ENCODE results near the gene USP26. TPM values are rescaled to one million over a fixed set of nuclear protein-coding genes. Genes with fewer than 3 reads are reported as not detected.
"Not testable (repeated sequence)": the region's sequence is repeated elsewhere in the genome, so short reads cannot be mapped to it uniquely, and the experiment has no call there.

USP26 gene
- total RNA-seq, 1 donor from 2014 or later, result not detected

GRCh38 chrX:133089411-133089810 is 7.5 kb downstream of the USP26 start:
- H3K4me1 Mint-ChIP-seq (ENCODE audit: low read depth), result no peaks in the 10 kb centered on the region
- H3K27me3 Mint-ChIP-seq, result peaks cover 2% of the 10 kb centered on the region
- DNase-seq (ENCODE audit: low spot score, unreplicated experiment), result no peak
- no peak overlapping the region for H3K4me3 Mint-ChIP-seq (ENCODE audit: low read depth)
- TF ChIP-seq, protein P1, sequence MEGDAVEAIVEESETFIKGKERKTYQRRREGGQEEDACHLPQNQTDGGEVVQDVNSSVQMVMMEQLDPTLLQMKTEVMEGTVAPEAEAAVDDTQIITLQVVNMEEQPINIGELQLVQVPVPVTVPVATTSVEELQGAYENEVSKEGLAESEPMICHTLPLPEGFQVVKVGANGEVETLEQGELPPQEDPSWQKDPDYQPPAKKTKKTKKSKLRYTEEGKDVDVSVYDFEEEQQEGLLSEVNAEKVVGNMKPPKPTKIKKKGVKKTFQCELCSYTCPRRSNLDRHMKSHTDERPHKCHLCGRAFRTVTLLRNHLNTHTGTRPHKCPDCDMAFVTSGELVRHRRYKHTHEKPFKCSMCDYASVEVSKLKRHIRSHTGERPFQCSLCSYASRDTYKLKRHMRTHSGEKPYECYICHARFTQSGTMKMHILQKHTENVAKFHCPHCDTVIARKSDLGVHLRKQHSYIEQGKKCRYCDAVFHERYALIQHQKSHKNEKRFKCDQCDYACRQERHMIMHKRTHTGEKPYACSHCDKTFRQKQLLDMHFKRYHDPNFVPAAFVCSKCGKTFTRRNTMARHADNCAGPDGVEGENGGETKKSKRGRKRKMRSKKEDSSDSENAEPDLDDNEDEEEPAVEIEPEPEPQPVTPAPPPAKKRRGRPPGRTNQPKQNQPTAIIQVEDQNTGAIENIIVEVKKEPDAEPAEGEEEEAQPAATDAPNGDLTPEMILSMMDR (IDR thresholded peaks at IDR 0.05; ENCODE audit: unreplicated experiment), result no peak
- H3K9me3 Mint-ChIP-seq (ENCODE audit: low read depth), result no peaks in the 10 kb centered on the region
- no peak overlapping the region for H3K27ac Mint-ChIP-seq
- no peaks in the 10 kb centered on the region for H3K36me3 Mint-ChIP-seq (ENCODE audit: insufficient read depth)

DNA sequence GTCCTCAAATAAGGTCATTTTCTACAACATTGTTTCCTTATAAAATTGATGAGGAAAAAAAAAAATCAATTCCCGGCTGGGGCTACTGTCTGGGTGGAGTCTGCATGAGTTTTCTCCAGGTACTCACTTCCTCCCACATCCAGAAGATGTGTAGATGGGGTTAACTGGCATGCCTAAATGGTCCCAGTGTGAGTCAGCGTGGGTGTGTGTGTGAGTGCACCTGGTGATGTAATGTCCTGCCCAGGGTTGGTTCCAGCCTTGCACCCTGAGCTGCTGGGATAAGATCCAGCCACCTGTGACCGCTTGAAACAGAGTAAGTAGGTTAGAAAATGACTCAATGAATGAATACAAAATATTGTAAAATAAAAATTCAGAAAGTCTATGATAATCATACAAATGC is 11.1 kb downstream of the USP26 start:
- Mint-ChIP-seq H3K27ac (no peak overlapping the region), H3K4me3 (ENCODE audit: low read depth) (no peak overlapping the region), H3K27me3 (peaks cover 2% of the 10 kb centered on the region), H3K36me3 (ENCODE audit: insufficient read depth) (no peaks in the 10 kb centered on the region), H3K9me3 (ENCODE audit: low read depth) (no peaks in the 10 kb centered on the region), H3K4me1 (ENCODE audit: low read depth) (no peaks in the 10 kb centered on the region)
- TF ChIP-seq, protein P1 (IDR thresholded peaks at IDR 0.05; ENCODE audit: unreplicated experiment), result no peak
- no peak for DNase-seq (ENCODE audit: low spot score, unreplicated experiment)

DNA sequence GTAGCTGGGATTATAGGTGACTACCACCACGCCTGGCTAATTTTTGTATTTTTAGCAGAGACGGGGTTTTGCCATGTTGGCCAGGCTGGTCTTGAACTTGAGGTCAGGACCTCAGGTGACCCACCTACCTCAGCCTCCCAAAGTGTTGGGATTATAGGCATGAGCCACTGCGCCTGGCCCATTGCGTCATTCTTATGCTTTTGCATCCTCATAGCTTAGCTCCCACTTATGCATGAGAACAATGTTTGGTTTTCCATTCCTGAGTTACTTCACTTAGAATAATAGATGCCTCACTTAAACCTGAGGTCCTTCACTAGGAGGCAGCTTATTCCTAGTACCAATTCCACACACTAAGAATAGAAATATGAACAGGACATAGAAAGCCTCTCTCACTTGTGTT is 11.9 kb downstream of the USP26 start:
- H3K9me3 Mint-ChIP-seq (ENCODE audit: low read depth); DNase-seq (ENCODE audit: low spot score, unreplicated experiment); H3K27ac Mint-ChIP-seq; H3K4me3 Mint-ChIP-seq (ENCODE audit: low read depth); H3K36me3 Mint-ChIP-seq (ENCODE audit: insufficient read depth); H3K4me1 Mint-ChIP-seq (ENCODE audit: low read depth); H3K27me3 Mint-ChIP-seq: not testable (repeated sequence)

DNA sequence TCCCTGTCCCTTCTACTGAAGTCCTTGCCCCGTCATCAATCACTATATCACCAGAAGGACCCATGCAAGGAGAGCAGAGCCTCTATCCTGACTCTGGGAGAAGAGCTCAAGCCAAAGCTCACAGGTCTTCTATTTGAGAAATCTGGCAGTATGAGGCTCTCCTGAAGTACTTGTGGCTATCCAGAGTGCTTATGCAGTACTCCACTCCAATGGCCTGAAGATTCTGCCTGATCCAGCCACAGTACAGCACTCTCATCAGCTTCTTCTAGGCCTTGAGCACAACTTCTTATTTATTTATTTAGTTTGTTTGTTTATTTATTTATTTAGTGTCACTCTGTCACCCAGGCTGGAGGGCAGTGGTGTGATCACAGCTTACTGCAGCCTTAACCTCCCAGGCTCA is 13.0 kb downstream of the USP26 start:
- H3K27ac Mint-ChIP-seq, result no peak overlapping the region

GRCh38 chrX:133081990-133082389 is 14.9 kb downstream of the USP26 start:
- DNase-seq (ENCODE audit: low spot score, unreplicated experiment), result no peak
- peaks cover 5% of the 10 kb centered on the region for H3K4me1 Mint-ChIP-seq (ENCODE audit: low read depth)
- H3K4me3 Mint-ChIP-seq (ENCODE audit: low read depth), result no peak overlapping the region
- TF ChIP-seq, protein P1 (IDR thresholded peaks at IDR 0.05; ENCODE audit: unreplicated experiment), result no peak
- no peak overlapping the region for H3K27ac Mint-ChIP-seq
- no peaks in the 10 kb centered on the region for H3K36me3 Mint-ChIP-seq (ENCODE audit: insufficient read depth)
- peaks cover 8% of the 10 kb centered on the region for H3K27me3 Mint-ChIP-seq
- peaks cover 7% of the 10 kb centered on the region for H3K9me3 Mint-ChIP-seq (ENCODE audit: low read depth)

More for the DNA sequence above, 13.0 kb downstream of the USP26 start:
- TF ChIP-seq, protein P1 (IDR thresholded peaks at IDR 0.05; ENCODE audit: unreplicated experiment), result no peak
- H3K9me3 Mint-ChIP-seq (ENCODE audit: low read depth), result no peaks in the 10 kb centered on the region
- H3K27me3 Mint-ChIP-seq, result peaks cover 8% of the 10 kb centered on the region
- H3K4me3 Mint-ChIP-seq (ENCODE audit: low read depth), result no peak overlapping the region
- no peak for DNase-seq (ENCODE audit: low spot score, unreplicated experiment)
- H3K4me1 Mint-ChIP-seq (ENCODE audit: low read depth), result no peaks in the 10 kb centered on the region
- H3K36me3 Mint-ChIP-seq (ENCODE audit: insufficient read depth), result no peaks in the 10 kb centered on the region

GRCh38 chrX:133077856-133078255 is 19.1 kb downstream of the USP26 start:
- not testable (repeated sequence) for H3K4me3 Mint-ChIP-seq (ENCODE audit: low read depth); H3K4me1 Mint-ChIP-seq (ENCODE audit: low read depth); DNase-seq (ENCODE audit: low spot score, unreplicated experiment); H3K27ac Mint-ChIP-seq; H3K27me3 Mint-ChIP-seq; H3K36me3 Mint-ChIP-seq (ENCODE audit: insufficient read depth)
- H3K9me3 Mint-ChIP-seq (ENCODE audit: low read depth), result peaks cover 13% of the 10 kb centered on the region
